NCI-H748 treated with DMSO at 0.1 percent for 48 hours (cell line): ENCODE measurements around the gene KIF3B.
"Not testable (repeated sequence)": the region's sequence is repeated elsewhere in the genome, so short reads cannot be mapped to it uniquely, and the experiment has no call there.

Source experiments
- DNase-seq: peaks from one replicate; lab custom pipeline; 2025; lab: John Stamatoyannopoulos, UW

The KIF3B gene

GRCh38 chr20:32277361-32278198 is at the start of gene KIF3B:
Gene KIF3B (plus strand): TSS chr20:32277651. CDS start chr20:32309778, 32,127 bp downstream.
- peak; percentile 83 for DNase-seq

GRCh38 chr20:32227744-32228688 is 49.4 kb upstream of the KIF3B start:
- no peak for DNase-seq

GRCh38 chr20:32229251-32229747 is 48.2 kb upstream of the KIF3B start:
- no peak for DNase-seq

GRCh38 chr20:32230707-32231106 is 46.7 kb upstream of the KIF3B start:
- no peak for DNase-seq

- DNase-seq = no peak
Measured at GRCh38 chr20:32231245-32231644, 46.2 kb upstream of the KIF3B start.

- DNase-seq = no peak
Measured at GRCh38 chr20:32231847-32232246, 45.6 kb upstream of the KIF3B start.

- DNase-seq = no peak
Measured at GRCh38 chr20:32232326-32232886, 45.0 kb upstream of the KIF3B start.

GRCh38 chr20:32233286-32233685 is 44.2 kb upstream of the KIF3B start:
- no peak for DNase-seq

GRCh38 chr20:32234135-32234808 is 43.2 kb upstream of the KIF3B start:
- no peak for DNase-seq

- DNase-seq = no peak
Measured at GRCh38 chr20:32235331-32236047, 42.0 kb upstream of the KIF3B start.

- DNase-seq = no peak
Measured at GRCh38 chr20:32236048-32236533, 41.4 kb upstream of the KIF3B start.

- no peak for DNase-seq
Measured at GRCh38 chr20:32236819-32237218, 40.6 kb upstream of the KIF3B start.

- DNase-seq = no peak
Measured at GRCh38 chr20:32237419-32237818, 40.0 kb upstream of the KIF3B start.

- DNase-seq = no peak
Measured at GRCh38 chr20:32238483-32239425, 38.7 kb upstream of the KIF3B start.

GRCh38 chr20:32240205-32240604 is 37.2 kb upstream of the KIF3B start:
- no peak for DNase-seq

GRCh38 chr20:32241807-32242206 is 35.6 kb upstream of the KIF3B start:
- DNase-seq = no peak

- no peak for DNase-seq
Measured at GRCh38 chr20:32244150-32244823, 33.2 kb upstream of the KIF3B start.

- DNase-seq = no peak
Measured at GRCh38 chr20:32244959-32245358, 32.5 kb upstream of the KIF3B start.

GRCh38 chr20:32246208-32246607 is 31.2 kb upstream of the KIF3B start:
- DNase-seq = not testable (repeated sequence)
